Activated naive CD4-positive, alpha-beta T cell treated with anti-CD3 and anti-CD28 coated beads, Interleukin-2, amount 10 ng/mL, durations not matched to agents 7 days and 5 days (primary cell): ENCODE data around the gene ASCL5.

Source experiments
- CTCF ChIA-PET: fragments of 350-600 bp; sonication (Branson Sonifier 250); formaldehyde crosslinking; loops from one replicate; lab custom pipeline; 2021; ENCODE audit warnings: antibody characterized with exemption; lab: Charles Lee
- DNase-seq: peaks from one replicate; pipeline ENCODE4 v3.0.0-alpha.2; 2020
- H3K27ac Mint-ChIP-seq: one replicate; pipeline ENCODE4 v1.8.0; 2021; ENCODE audit warnings: mild to moderate bottlenecking, moderate library complexity, mixed read lengths
- H3K27me3 Mint-ChIP-seq: one replicate; pipeline ENCODE4 v1.8.0; 2021; ENCODE audit warnings: mild to moderate bottlenecking, mixed read lengths
- H3K36me3 Mint-ChIP-seq: one replicate; pipeline ENCODE4 v1.8.0; 2021; ENCODE audit warnings: mixed read lengths
- H3K4me1 Mint-ChIP-seq: one replicate; pipeline ENCODE4 v1.8.0; 2021; ENCODE audit warnings: mixed read lengths
- H3K4me3 Mint-ChIP-seq: one replicate; pipeline ENCODE4 v1.8.0; 2021; ENCODE audit warnings: mild to moderate bottlenecking, moderate library complexity, mixed read lengths
- H3K9me3 Mint-ChIP-seq: one replicate; pipeline ENCODE4 v1.8.0; 2021; ENCODE audit warnings: mixed read lengths

ASCL5 gene

GRCh38 chr1:201144701-201145100, 17.7 kb upstream of the ASCL5 start:
- no peak overlapping the region for H3K4me3 Mint-ChIP-seq
- no peaks in the 10 kb centered on the region for H3K27me3 Mint-ChIP-seq
- no peak for DNase-seq
- H3K9me3 Mint-ChIP-seq: no peaks in the 10 kb centered on the region
- no peaks in the 10 kb centered on the region for H3K4me1 Mint-ChIP-seq
- no peak overlapping the region for H3K27ac Mint-ChIP-seq
- H3K36me3 Mint-ChIP-seq: peaks cover 8% of the 10 kb centered on the region
- CTCF ChIA-PET: no interaction called here

DNA sequence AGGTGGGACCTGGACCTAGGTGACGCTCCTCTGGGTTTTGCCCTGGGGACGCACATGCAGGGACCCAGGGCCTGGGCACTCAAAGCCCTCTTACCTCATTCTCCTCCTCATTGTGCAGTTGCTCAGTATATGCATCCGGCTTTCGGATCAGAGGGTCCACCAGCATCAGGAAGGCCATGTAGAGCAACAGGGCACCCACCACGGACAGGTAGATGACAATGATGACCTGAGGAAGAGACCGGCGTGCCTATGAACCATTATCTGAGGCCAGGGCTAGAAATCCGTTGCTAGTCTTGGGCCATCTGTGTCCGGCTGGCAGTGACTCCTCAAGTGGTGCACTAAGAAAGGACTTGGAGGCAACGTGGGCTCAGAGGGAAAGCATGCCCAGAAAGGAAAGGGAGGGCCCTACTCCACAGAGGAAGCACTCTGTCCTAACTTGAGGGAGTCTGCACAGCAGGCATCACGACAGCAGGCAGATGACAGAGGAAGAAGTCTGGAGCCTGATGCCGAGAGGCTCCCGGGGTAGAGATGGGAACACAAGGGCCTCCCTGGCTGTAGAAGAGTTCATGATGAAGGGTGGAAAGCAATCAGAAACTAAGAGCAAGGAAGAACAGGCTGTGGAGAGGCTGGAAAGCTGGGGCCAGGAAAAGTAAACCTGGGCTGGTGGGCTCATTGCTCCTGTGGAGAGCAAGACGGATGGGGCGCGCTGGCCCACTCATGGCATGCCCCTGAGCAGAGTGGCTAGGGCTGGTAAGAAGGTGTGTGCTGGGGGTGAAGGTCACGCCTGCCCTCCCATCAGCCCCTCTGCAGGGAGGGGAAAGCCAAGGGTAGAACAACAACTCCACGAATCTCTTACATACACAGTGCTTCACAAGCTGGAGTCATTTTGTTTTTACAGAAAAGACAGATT, 17.0 kb upstream of the ASCL5 start:
- Mint-ChIP-seq H3K27ac (no peak overlapping the region), H3K27me3 (no peaks in the 10 kb centered on the region), H3K9me3 (no peaks in the 10 kb centered on the region), H3K36me3 (peaks cover 5% of the 10 kb centered on the region), H3K4me1 (no peaks in the 10 kb centered on the region), H3K4me3 (no peak overlapping the region)
- no peak for DNase-seq
- CTCF ChIA-PET: no interaction called here

- no peak overlapping the region for H3K27ac Mint-ChIP-seq
- CTCF ChIA-PET: no interaction called here
- no peaks in the 10 kb centered on the region for H3K4me1 Mint-ChIP-seq
- peaks cover 5% of the 10 kb centered on the region for H3K36me3 Mint-ChIP-seq
- no peaks in the 10 kb centered on the region for H3K27me3 Mint-ChIP-seq
- no peaks in the 10 kb centered on the region for H3K9me3 Mint-ChIP-seq
- no peak for DNase-seq
- H3K4me3 Mint-ChIP-seq: no peak overlapping the region
Measured at GRCh38 chr1:201142849-201143725, 16.1 kb upstream of the ASCL5 start.

DNA sequence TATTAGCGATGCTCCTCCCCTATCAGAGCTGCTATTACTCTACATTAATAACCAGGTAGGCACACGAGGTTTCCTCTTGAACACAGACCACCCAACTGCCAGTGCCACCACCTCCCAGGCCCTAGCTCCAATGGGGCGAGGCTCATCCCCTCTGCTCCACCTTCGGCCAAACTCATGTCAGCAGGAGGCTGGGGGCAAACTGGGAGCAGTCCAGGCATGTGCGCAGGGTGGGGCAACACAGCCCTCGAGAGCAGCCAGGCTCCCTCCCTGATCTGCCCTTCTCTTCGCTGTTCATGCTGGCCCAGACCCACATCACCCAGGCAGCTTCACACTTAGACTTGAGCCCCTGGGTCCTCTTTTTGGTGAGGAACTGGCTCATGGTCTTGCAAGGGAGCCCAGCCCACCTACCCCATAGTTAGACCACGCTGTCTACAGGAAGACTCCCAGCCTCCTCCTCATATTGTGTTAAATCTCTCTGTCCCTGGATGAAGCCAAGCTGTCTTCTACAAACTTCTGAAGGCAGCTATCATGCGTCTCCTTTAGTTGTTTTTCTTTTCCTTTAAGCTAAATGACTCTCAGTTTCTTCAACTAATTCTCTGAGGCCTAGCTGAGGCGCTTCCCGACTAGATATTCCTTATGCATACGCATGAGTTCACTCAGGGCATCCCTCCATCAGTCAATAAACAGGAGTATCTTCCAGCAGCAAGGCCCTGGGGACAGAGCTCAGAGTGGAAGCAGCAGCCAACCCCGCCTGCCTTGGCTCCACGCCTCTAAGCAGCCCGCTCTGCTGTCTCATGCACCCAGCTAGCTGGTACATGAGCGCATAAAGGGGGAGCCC, 15.2 kb upstream of the ASCL5 start:
- CTCF ChIA-PET: interaction anchor here (0.9 to 1.9 kb wide), 2 partner anchors 8 to 23 kb away, joined by 3 to 10 read pairs; no protein-coding TSS in a partner anchor
- Mint-ChIP-seq H3K4me3 (no peak overlapping the region), H3K9me3 (no peaks in the 10 kb centered on the region), H3K27ac (no peak overlapping the region), H3K36me3 (peaks cover 5% of the 10 kb centered on the region), H3K27me3 (no peaks in the 10 kb centered on the region), H3K4me1 (no peaks in the 10 kb centered on the region)
- DNase-seq: no peak

- Mint-ChIP-seq H3K4me3 (no peak overlapping the region), H3K36me3 (peaks cover 5% of the 10 kb centered on the region), H3K27me3 (no peaks in the 10 kb centered on the region), H3K9me3 (no peaks in the 10 kb centered on the region), H3K27ac (no peak overlapping the region), H3K4me1 (no peaks in the 10 kb centered on the region)
- CTCF ChIA-PET: interaction anchor here (0.9 to 1.9 kb wide), 2 partner anchors 9 to 23 kb away, joined by 3 to 10 read pairs; no protein-coding TSS in a partner anchor
- DNase-seq: no peak
Measured at GRCh38 chr1:201141418-201141817, 14.4 kb upstream of the ASCL5 start.

DNA sequence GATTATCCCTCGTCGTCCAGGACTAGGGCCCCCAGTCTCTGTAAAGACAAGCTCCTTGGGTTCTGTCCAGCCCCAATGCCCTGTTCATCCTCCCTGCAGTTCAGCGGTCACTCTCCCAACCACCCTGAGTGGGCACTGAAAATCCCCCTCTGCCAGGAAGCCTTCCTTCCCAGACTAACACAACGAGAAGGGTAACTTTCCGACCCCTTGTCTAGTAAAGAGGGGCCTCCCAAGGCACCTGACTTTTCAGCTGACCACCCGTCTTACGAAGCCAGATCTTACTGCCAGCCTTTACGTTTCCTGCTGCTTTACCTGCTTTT, 13.9 kb upstream of the ASCL5 start:
- no peaks in the 10 kb centered on the region for H3K4me1 Mint-ChIP-seq
- no peak overlapping the region for H3K4me3 Mint-ChIP-seq
- no peak for DNase-seq
- CTCF ChIA-PET: interaction anchor here (0.9 to 1.9 kb wide), 2 partner anchors 9 to 22 kb away, joined by 3 to 10 read pairs; no protein-coding TSS in a partner anchor
- H3K27me3 Mint-ChIP-seq: no peaks in the 10 kb centered on the region
- no peaks in the 10 kb centered on the region for H3K9me3 Mint-ChIP-seq
- H3K36me3 Mint-ChIP-seq: peaks cover 5% of the 10 kb centered on the region
- peak overlapping the region; percentile 68 for H3K27ac Mint-ChIP-seq

GRCh38 chr1:201140235-201140940, 13.4 kb upstream of the ASCL5 start:
- no peaks in the 10 kb centered on the region for H3K9me3 Mint-ChIP-seq
- no peak for DNase-seq
- no peaks in the 10 kb centered on the region for H3K4me1 Mint-ChIP-seq
- H3K27ac Mint-ChIP-seq: peak overlapping the region; percentile 68
- CTCF ChIA-PET: interaction anchor here (1.9 kb wide), 1 partner anchor 10 kb away, joined by 10 read pairs; no protein-coding TSS in a partner anchor
- H3K36me3 Mint-ChIP-seq: peaks cover 7% of the 10 kb centered on the region
- no peak overlapping the region for H3K4me3 Mint-ChIP-seq
- no peaks in the 10 kb centered on the region for H3K27me3 Mint-ChIP-seq

GRCh38 chr1:201139756-201140155, 12.8 kb upstream of the ASCL5 start:
- Mint-ChIP-seq H3K9me3 (no peaks in the 10 kb centered on the region), H3K27ac (no peak overlapping the region), H3K36me3 (peaks cover 9% of the 10 kb centered on the region), H3K27me3 (no peaks in the 10 kb centered on the region), H3K4me3 (no peak overlapping the region), H3K4me1 (no peaks in the 10 kb centered on the region)
- no peak for DNase-seq
- CTCF ChIA-PET: no interaction called here

GRCh38 chr1:201139306-201139705, 12.3 kb upstream of the ASCL5 start:
- CTCF ChIA-PET: interaction anchor here (1.3 kb wide), 1 partner anchor 11 kb away, joined by 5 read pairs; no protein-coding TSS in a partner anchor
- Mint-ChIP-seq H3K27ac (no peak overlapping the region), H3K4me1 (no peaks in the 10 kb centered on the region), H3K36me3 (peaks cover 9% of the 10 kb centered on the region), H3K4me3 (no peak overlapping the region), H3K27me3 (no peaks in the 10 kb centered on the region), H3K9me3 (no peaks in the 10 kb centered on the region)
- no peak for DNase-seq

DNA sequence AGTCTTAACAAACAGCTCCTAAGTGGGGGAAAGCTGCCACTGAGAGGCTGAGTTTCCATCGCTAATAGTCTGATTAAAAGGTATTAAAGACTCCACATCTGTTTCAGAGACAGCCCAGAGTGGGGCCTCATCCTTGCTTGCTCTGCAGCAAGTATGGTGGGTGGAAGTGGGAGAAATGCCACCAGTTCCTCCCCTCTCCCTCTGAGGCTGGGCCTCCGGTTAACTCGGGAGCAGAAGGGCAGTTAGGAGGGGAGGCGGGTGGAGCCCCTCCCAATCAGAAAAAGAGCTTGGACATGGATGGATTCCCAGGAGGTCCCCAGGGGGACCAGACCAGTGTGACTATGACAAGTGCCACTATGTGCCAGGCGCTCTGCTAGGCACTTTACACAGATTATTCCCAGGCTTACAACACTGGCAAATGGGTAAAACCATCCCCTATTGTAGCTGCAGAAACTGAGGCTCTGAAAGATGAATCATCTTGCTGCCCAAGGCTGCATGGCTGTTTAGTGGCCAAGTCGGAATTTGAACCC, 11.4 kb upstream of the ASCL5 start:
- Mint-ChIP-seq H3K27me3 (no peaks in the 10 kb centered on the region), H3K36me3 (peaks cover 9% of the 10 kb centered on the region), H3K9me3 (no peaks in the 10 kb centered on the region), H3K27ac (no peak overlapping the region), H3K4me1 (no peaks in the 10 kb centered on the region), H3K4me3 (no peak overlapping the region)
- DNase-seq: no peak
- CTCF ChIA-PET: interaction anchor here (0.9 to 1.3 kb wide), 2 partner anchors 12 to 25 kb away, joined by 4 to 5 read pairs; no protein-coding TSS in a partner anchor

- Mint-ChIP-seq H3K4me1 (no peaks in the 10 kb centered on the region), H3K27me3 (no peaks in the 10 kb centered on the region), H3K36me3 (peaks cover 4% of the 10 kb centered on the region), H3K27ac (no peak overlapping the region), H3K9me3 (no peaks in the 10 kb centered on the region), H3K4me3 (no peak overlapping the region)
- no peak for DNase-seq
- CTCF ChIA-PET: interaction anchor here (0.9 to 1.3 kb wide), 3 partner anchors 13 to 37 kb away, joined by 3 to 5 read pairs (median 4); no protein-coding TSS in a partner anchor
Measured at GRCh38 chr1:201137579-201138310, 10.8 kb upstream of the ASCL5 start.

GRCh38 chr1:201137024-201137392, 10.0 kb upstream of the ASCL5 start:
- CTCF ChIA-PET: interaction anchor here (1.0 to 1.1 kb wide), 3 partner anchors 18 to 51 kb away, joined by 3 read pairs; no protein-coding TSS in a partner anchor
- Mint-ChIP-seq H3K4me1 (no peaks in the 10 kb centered on the region), H3K9me3 (no peaks in the 10 kb centered on the region), H3K27ac (no peak overlapping the region), H3K36me3 (peaks cover 4% of the 10 kb centered on the region), H3K4me3 (no peak overlapping the region), H3K27me3 (no peaks in the 10 kb centered on the region)
- DNase-seq: no peak
